Stimulated activated CD4-positive, alpha-beta T cell treated with anti-CD3 and anti-CD28 coated beads, Interleukin-4, amount 100 ng/mL, for 1 hour (primary cell): ENCODE results near the gene SPATA31E1.
"Not testable (repeated sequence)": the region's sequence is repeated elsewhere in the genome, so short reads cannot be mapped to it uniquely, and the experiment has no call there.

ENCODE experiments used
- DNase-seq: peaks from one replicate; pipeline ENCODE4 v3.0.0-alpha.2; 2020

Gene SPATA31E1

DNA sequence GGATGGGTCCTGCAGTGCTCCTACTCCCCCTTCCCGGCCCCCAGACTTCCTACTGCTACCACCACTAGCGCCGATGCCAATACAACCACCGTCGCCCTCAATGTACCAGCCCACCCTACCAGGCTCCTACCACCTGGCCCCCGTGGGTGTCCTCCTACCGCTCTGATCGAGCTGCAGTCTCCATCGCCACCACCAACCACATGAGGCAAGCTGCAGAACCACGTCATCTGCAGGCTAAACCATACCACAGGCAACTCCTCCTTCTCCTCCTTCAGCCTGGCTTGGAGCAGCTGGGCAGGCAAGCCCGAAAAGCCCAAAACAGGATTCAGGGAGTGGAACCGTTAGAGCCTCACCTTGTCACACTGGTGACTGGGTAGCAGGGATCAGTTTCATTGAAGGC lies 54.7 kb downstream of the SPATA31E1 start:
- not testable (repeated sequence) for DNase-seq

DNA sequence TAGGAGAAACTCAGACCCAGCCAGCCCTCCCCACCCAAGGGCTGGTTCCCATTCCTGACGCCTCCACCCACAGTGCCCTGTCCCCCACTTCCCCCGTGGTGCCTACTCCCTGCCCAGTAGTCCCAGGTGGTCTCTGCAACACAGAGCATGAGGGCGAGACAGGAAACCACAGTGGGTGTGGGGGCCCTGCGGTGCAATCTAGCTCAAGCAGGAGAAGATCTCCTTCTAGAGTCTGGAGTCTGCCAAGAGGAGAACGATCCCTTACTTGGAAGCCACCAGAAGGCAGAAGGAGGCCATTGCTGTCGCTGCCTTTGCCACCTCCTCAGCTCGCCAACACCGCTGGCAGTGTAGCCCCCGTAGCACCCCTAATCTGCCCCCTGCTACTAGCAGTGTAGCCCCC lies 55.2 kb downstream of the SPATA31E1 start:
- DNase-seq, result not testable (repeated sequence)

DNA sequence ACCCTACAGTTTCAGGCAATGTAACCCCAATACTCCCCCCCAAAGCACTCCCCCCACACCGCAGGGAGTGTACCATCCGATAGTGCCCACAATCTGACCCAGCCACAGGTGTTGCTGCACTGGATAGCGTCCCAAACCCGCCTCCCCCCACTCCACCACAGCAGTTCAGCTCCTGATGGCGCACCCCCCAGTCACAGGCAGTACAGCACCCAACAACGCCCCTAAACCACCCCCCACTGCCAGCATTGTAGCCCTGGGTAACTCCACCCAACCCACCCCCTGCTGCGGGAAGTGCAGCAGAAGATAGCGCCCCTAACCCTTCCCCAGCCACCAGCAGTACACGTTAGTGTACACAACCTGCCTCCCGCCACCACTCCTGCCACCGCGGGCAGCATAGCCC lies 55.7 kb downstream of the SPATA31E1 start:
- not testable (repeated sequence) for DNase-seq
